Measurements from ENCODE around the gene RBM39.
"Not testable (repeated sequence)": the region's sequence is repeated elsewhere in the genome, so short reads cannot be mapped to it uniquely, and the experiment has no call there.

Gene RBM39

DNA sequence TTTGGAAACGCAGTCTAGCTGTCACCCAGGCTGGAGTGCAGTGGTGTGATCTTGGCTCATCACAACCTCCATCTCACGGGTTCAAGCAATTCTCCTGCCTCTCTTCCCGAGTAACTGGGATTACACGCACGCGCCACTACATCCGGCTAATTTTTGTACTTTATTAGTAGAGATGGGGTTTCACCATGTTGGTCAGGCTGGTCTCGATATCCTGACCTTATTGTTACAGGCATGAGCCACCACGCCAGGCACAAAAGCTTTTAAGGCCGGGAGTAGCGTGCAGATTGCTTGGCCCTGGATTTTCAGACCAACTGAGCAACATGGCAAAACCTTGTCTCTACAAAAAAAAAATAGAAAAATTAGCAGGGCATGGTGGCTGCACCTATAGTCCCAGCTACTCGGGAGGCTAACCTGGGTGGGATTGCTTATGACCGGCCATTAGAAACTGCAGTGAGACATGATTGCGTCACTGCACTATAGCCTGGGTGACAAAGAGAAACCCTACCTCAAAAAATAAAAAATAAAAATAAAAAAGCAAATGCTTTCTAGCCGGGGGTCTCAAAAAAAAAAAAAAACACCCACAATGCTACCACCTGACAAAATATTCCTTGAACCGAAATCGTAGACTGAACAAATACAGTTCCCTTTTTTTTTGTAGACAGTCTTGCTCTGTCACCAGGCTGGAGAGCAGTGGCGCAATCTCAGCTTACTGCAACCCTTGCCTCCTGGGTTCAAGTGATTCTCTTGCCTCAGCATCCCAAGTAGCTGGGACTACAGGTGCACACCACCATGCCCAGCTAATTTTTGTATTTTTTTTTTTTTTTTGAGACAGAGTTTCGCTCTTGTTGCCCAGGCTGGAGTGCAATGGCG lies 15.0 kb downstream of the RBM39 start:
- DNase-seq (ENCODE audit: low read depth in 4 of 4, low spot score in 1 of 4) = no peak

DNA sequence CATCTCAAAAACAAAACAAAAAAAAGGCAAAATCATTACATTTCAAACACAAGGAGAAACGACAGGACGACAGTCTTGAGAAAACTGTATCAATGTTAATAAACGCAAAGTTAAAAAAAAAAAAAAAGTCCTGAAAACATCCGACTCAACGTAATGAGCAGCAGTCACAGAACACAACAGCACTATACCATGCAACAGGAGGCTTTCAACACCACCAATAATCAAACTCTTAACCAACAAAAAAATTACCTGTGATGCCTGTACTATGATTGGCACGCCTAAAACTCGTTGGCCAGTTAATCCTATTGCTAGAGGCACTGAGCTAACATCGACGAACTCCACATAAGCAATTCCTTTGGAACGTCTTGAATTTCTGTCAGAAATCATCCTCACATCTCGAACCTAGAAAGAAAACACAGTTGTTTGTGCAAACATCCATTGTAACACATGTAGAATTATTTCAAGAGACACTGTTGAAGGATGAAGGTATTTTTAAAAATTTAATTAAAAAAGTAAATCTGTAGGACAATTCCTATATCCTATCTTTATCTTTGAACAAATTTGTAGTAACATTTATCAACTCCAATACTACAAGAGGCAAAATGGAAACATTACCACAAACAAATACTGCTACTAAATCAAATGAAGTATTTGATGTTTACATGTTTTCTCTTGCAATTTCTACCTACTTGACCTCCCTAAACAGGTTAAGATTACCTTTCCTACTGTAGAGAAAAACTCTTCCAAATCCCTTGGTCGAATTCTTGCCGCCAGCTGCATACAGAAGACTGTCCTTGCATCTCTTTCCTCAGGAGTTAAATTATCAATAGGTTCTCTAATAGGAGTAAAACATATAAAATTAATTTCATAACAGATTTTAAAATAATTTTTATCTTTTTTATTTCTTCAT lies 17.5 kb downstream of the RBM39 start:
- DNase-seq (ENCODE audit: low read depth in 4 of 4, low spot score in 1 of 4) = no peak

DNA sequence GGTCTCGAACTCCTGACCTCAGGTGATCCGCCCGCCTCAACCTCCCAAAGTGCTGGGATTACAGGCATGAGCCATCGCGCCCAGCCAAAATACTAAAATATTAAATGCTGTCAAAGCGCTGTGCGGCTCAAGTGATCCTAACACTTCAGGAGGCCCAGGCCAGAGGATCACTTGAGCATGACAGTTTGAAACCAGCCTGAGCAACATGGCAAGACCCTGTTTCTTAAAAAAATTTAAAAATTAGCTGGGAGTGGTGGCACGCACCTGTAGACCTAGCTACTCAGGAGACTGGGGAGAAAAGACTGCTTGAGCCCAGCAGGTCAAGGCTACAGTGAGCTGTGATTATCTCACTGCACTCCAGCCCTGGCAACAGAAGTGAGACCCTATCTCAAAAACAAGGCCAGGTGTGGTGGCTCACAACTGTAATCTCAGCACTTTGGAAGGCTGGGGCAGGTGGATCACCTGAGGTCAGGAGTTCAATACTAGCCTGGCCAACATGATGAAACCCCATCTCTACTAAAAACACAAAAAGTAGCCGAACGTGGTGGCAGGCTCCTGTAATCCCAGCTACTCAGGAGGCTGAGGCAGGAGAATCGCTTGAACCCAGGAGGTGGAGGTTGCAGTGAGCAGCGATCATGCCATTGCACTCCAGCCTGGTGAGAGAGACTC lies 18.3 kb downstream of the RBM39 start:
- DNase-seq (ENCODE audit: low read depth in 4 of 4, low spot score in 1 of 4) = not testable (repeated sequence)

DNA sequence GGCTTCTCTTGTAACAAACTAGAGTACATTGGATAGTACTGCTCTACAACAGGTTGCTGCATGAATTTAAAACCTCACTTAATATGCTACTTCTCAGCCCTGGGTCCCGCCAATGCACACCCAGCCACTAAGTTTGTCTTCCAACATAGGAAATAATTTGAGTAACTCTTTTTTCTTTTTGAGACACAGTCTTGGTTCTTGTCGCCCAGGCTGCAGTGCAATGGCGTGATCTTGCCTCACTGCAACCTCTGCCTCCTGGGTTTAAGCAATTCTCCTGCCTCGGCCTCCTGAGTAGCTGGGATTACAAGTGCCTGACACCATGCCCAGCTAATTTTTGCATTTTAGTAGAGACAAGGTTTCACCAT lies 18.8 kb downstream of the RBM39 start:
- not testable (repeated sequence) for DNase-seq (ENCODE audit: low read depth in 4 of 4, low spot score in 1 of 4)

DNA sequence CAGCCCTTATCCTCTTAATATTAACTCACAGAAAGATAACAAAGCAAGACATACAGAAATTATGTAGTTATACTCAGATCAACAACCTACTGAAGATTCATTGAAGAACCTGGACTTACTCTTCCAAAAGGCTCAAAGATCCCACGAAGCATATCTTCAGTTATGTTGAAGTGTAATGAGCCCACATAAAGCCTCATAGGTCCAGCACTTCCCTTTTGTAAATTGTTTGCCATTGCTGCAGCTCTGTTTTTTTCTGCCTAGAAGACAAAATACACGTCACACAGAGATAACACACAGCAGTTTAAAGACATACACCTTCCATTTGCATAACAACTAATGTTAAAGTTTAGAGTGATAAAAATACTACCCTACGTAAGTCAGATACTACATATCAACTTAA lies 20.4 kb downstream of the RBM39 start:
- DNase-seq (ENCODE audit: low read depth in 4 of 4, low spot score in 1 of 4) = no peak

DNA sequence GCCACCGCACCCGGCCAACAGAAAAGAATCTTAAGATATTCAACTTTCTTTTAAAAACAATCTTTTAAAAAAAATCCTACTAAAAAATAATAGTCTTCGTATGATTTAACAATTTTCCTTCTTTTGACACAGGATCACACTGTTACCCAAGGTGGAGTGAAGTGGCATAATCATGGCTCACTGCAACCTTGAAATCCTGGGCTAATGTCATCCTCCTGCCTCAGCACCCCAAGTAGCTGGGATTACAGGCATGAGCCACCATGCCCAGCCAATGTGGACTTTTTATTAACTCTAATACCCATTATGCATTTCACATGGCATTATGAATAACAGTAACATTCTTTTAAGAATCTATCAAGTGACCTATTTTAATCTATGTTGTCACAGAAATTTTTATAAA lies 20.8 kb downstream of the RBM39 start:
- no peak for DNase-seq (ENCODE audit: low read depth in 4 of 4, low spot score in 1 of 4)

DNA sequence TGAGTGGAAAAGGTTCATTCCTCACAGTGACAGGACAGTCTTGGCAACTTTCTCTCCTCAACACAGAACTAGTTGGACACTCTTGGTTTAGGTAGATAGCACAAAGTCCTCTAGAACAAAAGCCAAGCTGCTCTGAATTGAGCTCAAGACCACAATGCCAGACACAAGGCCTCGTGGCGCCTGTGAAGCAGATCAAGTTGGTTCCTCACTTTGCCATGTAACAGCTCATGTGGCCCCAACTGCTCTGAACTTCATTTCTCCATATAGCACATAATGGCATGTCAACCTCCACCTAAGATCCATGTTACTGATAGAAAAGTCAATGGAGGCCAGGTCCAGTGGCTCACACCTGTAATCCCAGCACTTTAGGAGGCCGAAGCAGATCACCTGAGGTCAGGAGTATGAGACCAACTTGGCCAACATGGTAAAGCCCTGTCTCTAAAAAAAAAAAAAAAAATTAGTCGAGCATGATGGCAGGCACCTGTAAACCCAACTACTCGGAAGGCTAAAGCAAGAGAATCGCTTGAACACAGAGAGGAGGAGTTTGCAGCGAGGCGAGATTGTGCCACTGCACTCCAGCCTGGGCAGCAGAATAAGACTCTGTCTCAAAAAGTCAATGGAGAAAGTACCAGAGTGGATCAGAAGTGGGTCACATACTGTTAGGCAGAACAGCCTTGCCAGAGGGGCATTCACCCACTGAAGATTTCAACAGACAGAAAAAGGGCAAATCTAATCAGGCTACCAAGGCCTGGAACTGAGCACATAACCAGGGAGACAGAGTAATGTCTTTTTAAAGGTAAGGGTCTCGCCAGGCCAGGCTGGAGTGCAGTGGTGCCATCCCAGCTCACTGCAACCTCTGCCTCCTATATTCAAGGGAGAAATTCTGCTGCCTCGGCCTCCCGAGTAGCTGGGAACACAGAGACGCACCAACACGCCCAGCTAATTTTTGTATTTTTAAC lies 21.6 kb downstream of the RBM39 start:
- no peak for DNase-seq (ENCODE audit: low read depth in 4 of 4, low spot score in 1 of 4)

DNA sequence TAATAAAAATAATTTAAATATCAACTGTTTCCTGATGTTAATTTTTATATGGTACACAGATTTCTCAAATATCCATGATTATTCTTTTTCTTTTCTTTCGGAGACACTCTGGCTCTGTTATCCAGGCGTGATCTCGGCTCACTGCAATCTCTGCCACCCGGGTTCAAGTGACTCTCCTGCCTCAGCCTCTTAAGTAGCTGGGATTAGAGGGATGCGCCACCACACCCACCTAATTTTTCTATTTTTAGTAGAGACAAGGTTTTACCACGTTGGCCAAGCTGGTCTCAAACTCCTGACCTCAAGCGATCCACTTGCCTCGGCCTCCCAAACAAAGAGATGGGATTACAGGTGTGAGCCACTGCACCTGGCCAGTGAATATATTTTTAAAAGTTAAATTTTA lies 22.3 kb downstream of the RBM39 start:
- DNase-seq (ENCODE audit: low read depth in 4 of 4, low spot score in 1 of 4) = no peak

DNA sequence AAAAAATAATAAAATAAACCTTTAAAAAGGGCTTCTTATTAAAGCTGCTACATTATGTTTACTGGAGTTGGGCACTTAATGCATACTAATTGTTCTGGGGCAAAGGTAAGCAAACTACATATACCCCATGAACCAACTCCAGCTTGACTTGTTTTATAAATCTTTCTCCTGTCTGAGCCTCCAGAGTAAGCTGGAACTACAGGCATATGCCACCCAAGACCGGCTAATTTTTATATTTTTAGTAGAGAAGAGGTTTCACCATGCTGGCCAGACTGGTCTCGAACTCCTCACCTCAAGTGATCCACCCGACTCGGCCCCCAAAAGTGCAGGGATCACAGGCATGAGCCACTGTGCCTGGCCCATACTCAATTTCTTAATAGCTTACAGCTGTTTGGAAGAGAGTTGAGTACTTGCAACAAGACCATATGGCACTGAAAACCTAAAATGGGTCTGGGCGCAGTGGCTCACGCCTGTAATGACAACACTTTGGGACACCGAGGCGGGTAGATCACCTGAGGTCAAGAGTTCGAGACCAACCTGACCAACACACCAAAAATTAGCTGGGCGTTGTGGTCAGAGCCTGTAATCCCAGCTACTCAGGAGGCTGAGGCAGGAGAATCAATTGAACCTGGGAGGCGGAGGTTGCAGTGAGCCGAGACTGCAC lies 23.0 kb downstream of the RBM39 start:
- no peak for DNase-seq (ENCODE audit: low read depth in 4 of 4, low spot score in 1 of 4)

DNA sequence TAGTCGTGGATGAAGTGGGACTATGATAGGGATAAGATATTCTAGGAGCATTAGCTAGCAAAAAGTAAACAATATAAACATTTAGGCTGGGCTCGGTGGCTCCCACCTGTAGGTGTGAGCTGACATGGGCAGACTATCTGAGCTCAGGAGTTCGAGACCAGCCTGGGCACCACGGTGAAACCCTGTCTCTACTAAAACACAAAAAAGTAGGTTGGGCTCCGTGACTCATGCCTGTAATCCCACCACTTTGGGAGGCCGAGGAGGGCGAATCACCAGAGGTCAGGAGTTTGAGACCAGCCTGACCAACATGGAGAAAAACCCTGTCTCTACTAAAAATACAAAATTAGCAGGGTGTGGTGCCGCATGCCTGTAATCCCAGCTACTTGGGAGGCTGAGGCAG lies 23.7 kb downstream of the RBM39 start:
- not testable (repeated sequence) for DNase-seq (ENCODE audit: low read depth in 4 of 4, low spot score in 1 of 4)

DNA sequence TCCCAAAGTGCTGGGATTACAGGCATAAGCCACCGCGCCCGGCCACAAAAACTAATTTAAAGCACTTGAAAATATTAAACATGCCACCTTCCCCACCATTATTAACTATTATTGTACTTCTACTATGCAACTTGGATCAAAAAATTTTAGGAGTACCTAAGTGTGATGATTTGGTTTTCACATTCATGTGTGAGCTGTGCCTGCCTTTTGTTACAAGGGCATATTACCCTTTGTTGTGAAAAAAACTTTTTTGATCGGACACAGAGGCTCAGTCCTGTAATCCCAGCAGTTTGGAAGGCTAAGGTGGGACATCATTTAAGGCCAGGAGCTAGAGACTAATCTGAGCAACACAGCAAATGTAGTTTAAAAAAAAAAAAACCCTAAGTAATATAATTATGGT lies 25.7 kb downstream of the RBM39 start:
- no peak for DNase-seq (ENCODE audit: low read depth in 4 of 4, low spot score in 1 of 4)

DNA sequence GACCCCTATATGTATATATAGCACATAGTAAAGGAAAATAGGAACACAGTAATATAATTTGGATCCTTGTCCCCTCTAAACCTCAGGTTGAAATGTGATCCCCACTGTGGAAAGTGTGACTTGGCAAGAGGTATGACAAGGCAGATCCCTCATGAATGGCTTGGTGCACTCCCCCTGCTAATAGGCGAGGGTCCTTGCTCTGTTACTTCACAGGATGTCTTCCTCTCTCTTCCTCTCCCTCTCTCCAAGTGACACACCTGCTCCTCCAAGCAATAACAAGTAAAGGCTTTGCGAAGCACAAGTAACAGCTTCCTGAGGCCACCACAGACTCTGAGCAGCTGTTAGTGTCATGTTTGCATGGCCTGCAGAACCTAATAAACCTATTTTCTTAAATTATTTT lies 26.4 kb downstream of the RBM39 start:
- DNase-seq (ENCODE audit: low read depth in 4 of 4, low spot score in 1 of 4) = no peak

DNA sequence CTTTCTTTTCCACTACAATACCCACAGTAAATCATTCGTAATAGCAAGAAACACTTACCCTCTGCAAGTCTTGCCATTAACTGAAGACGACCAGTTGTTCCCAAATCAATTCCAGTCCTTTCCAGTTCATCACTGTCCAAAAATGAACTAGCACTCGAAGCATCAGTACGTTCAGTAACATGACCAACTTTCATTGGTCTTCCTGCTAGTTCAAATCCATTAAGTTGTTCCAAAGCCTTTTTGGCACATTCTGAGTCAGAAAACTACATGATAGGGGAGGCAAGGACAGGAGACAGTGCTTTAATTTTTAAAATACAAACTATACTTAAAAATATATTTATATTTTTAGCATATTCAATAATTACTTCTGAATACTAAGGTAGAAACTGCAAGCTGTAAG lies 27.9 kb downstream of the RBM39 start:
- DNase-seq (ENCODE audit: low read depth in 4 of 4, low spot score in 1 of 4) = no peak

DNA sequence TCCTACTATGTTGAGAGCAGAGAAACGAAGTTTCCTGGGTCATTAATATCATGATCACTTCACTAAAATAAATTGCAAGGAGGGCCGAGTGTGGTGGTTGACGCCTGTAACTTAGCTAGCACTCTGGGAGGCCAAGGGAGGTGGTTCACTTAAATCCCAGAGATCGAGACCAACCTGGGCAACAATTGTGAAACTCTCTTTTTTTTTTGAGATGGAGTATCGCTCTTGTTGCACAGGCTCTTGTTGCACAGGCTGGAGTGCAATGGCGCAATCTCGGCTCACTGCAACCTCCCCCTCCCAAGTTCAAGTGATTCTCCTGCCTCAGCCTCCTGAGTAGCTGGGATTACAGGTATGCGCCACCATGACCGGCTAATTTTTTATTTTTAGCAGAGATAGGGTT lies 28.9 kb downstream of the RBM39 start:
- DNase-seq (ENCODE audit: low read depth in 4 of 4, low spot score in 1 of 4) = not testable (repeated sequence)

DNA sequence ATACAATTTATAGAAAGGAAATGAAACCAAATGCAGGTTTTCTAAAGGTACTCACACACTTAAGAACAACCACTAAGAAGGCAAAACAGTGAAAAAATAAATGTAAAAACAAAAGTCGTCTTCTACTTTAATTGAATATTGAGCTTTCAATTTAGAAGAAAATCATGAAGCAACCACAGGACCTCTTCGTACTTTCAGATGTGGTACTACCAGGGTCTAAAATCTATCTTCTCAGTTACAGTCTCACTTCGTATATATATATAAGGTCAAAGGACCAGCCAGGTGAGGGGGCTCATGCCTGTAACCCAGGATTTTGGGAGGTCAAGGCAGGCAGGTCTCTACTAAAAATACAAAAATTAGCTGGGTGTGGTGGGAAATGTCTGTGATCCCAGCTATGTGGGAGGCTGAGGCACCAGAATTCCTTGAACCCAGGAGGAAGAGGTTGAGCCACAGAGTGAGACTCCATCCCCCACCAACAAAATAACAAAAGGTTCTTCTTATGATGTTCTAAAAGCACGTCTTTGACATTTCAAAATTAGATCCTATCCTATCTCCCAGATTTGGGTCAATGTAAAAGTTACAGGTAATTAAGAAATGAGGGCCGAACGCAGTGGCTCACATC lies 30.4 kb downstream of the RBM39 start:
- no peak for DNase-seq (ENCODE audit: low read depth in 4 of 4, low spot score in 1 of 4)

DNA sequence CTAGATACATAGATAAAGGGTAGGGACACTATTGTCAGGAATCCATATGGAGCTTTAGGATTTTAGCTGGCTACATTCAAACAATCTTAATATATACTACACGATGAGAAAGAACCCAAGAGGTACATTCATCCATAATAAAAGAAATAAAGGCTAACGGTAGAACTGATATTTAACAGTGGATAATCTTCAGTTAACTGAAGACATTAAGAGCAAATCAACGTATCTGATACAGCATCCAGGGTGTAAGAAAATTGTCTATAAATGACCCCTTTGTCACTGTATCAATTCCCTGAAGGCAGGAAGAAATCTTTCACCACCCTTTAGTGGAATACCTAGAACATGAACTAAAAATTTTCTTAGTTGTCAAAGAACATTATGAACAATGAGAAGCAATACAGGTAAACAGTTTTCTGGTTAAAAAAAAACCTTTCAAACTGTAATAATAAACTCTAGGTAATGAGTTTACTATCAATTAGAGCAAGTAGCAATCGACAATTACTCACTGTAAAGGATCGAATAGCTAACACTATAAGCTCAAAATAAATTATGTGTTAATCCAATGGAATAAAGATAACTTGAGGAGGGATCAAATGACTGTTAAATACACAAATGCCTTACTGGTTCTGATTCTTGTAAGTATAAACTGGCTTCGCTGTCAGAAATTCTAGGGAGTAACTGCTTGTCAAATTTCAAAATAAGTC lies 31.0 kb downstream of the RBM39 start:
- no peak for DNase-seq (ENCODE audit: low read depth in 4 of 4, low spot score in 1 of 4)

DNA sequence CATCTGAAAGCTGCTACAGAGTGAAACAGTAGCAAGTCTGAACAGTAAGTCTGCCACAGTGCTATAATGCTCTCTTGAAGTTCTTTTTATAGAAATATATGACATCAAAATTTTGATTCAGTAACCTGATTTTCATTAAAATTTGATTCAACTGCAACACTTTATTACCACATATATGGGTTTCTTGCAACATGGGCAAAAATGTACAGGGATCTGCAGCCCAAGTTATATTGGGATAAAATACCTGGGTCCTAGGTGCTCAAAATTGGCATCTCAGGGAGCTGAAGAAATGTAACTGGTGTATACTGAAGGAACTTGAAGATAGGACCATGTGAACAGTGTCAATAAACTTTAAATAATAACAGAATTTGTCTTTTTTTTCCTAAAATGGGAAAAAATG lies 32.0 kb downstream of the RBM39 start:
- DNase-seq (ENCODE audit: low read depth in 4 of 4, low spot score in 1 of 4) = no peak

DNA sequence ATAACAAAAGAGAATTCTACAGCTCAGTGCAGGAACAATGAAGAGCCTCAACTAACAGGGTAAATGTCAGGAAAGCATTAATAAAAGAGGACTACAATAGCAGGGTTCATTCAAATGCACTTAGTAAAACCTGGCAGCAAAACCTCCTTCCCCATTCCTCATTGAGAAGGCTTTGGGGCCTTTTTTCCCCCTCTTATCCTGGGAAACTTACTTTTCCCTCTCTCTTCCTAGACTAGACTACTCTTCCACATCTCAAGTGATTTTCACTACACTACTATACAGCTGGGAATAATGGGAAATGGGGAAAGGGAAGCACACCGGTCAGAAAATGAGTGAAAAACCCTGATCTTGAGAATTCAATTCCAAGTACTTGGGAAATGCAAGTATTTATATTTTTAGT lies 32.8 kb downstream of the RBM39 start:
- DNase-seq (ENCODE audit: low read depth in 4 of 4, low spot score in 1 of 4) = no peak

DNA sequence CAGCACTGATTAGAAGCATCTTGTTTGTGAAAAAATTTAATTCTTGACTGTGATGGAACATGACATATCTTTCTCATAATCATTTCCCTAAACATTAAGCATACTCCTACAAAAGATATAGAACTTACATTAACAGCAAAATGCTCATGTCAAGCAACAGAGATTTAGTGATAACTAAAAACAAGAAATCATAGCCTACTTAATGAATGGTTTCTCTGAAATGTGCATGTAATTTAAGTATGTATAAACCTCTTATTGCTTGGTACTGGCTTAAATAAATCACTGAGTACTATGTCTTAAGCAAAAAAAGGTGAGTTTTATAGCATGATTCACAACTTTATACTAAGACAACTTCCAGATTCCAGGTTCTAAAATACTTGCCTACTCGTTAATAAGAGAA lies 33.6 kb downstream of the RBM39 start:
- DNase-seq (ENCODE audit: low read depth in 4 of 4, low spot score in 1 of 4) = no peak
